ENCODE measurements around the gene PLS3.
"Not testable (repeated sequence)": the region's sequence is repeated elsewhere in the genome, so short reads cannot be mapped to it uniquely, and the experiment has no call there.

PLS3 gene, protein sequence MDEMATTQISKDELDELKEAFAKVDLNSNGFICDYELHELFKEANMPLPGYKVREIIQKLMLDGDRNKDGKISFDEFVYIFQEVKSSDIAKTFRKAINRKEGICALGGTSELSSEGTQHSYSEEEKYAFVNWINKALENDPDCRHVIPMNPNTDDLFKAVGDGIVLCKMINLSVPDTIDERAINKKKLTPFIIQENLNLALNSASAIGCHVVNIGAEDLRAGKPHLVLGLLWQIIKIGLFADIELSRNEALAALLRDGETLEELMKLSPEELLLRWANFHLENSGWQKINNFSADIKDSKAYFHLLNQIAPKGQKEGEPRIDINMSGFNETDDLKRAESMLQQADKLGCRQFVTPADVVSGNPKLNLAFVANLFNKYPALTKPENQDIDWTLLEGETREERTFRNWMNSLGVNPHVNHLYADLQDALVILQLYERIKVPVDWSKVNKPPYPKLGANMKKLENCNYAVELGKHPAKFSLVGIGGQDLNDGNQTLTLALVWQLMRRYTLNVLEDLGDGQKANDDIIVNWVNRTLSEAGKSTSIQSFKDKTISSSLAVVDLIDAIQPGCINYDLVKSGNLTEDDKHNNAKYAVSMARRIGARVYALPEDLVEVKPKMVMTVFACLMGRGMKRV

DNA sequence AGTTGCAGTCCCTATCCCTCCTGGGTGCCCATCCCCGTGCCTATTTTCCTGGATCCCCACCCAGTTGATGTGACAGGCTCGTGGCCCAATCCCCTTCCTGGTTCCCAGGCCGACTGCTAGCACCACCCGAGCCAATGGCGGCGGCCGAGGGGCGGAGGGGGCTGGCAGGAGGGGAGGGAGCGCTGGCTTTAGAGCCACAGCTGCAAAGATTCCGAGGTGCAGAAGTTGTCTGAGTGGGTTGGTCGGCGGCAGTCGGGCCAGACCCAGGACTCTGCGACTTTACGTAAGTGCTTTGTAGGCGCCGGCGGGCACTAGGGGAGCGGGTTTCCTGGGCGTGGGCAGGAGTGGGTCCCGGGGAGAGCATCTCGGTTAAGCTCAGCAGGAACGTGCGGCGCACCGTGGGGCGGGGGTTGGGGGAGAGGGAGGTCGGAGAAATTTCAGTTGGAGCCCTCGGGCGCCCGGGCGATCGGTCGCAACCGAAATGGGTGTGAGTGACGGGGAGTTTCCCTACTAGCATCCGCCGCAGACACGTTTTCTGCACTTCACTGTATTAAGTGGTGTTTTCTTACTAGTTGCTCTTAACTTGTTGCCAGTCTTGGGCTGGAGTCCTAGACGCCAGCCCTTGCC is at the start of gene PLS3:
Gene PLS3, plus strand, starts transcription at position 197 of the 627 bp plus-strand sequence. CDS start 49,077 bp downstream, outside the sequence.
- no peak for DNase-seq (ENCODE audit: low read depth)

GRCh38 chrX:115518113-115518512 is 42.9 kb upstream of the PLS3 start:
- no peak for DNase-seq (ENCODE audit: low read depth)

- DNase-seq (ENCODE audit: low read depth) = no peak
These were observed 39.2 kb upstream of the PLS3 start for GRCh38 chrX:115521741-115522140.

- no peak for DNase-seq (ENCODE audit: low read depth)
These were observed 38.0 kb upstream of the PLS3 start for GRCh38 chrX:115522952-115523351.

DNA sequence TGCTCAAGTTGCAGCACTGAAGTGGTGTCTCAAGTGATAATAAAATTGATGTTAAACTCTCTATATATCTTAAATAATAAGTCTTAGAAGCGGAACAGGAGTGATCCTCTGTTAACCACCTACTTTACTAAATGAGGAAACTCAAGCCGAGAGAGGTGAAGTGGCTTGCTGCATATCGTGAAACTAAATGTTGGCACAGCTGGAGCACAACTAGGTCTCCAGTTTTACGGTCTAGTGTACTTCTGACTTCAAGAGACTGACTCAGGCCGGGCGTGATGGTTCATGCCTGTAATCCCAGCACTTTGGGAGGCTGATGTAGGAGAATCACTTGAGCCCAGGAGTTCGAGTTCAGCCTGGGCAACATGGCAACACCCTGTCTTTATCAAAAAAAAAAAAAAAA is 35.5 kb upstream of the PLS3 start:
- no peak for DNase-seq (ENCODE audit: low read depth)

GRCh38 chrX:115531818-115532403 is 29.1 kb upstream of the PLS3 start:
- DNase-seq (ENCODE audit: low read depth) = no peak

GRCh38 chrX:115533485-115533884 is 27.5 kb upstream of the PLS3 start:
- DNase-seq (ENCODE audit: low read depth) = no peak

GRCh38 chrX:115534383-115534782 is 26.6 kb upstream of the PLS3 start:
- no peak for DNase-seq (ENCODE audit: low read depth)

- DNase-seq (ENCODE audit: low read depth) = no peak
These were observed 25.6 kb upstream of the PLS3 start for GRCh38 chrX:115535421-115535820.

DNA sequence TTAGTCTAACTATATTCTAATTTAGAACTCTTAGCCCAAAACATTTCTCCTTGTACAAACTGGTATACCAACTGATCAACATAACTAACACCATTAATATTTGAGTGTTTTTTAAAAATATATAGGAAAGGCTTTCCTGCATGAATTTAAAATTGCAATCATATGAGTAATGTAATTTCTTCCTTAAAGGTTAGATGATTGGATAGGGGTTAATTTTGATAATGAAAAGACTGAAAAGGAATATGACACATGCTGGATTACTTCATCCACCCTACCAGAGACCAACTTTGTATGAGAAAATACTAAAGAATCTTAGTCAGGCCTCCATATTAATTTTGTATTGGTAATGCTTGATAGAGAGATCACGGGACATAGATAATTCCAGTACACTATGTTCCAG is 25.1 kb upstream of the PLS3 start:
- DNase-seq (ENCODE audit: low read depth) = no peak

- no peak for DNase-seq (ENCODE audit: low read depth)
These were observed 21.1 kb upstream of the PLS3 start for GRCh38 chrX:115539841-115540240.

GRCh38 chrX:115541045-115541444 is 19.9 kb upstream of the PLS3 start:
- not testable (repeated sequence) for DNase-seq (ENCODE audit: low read depth)

GRCh38 chrX:115547448-115547847 is 13.5 kb upstream of the PLS3 start:
- DNase-seq (ENCODE audit: low read depth) = no peak

DNA sequence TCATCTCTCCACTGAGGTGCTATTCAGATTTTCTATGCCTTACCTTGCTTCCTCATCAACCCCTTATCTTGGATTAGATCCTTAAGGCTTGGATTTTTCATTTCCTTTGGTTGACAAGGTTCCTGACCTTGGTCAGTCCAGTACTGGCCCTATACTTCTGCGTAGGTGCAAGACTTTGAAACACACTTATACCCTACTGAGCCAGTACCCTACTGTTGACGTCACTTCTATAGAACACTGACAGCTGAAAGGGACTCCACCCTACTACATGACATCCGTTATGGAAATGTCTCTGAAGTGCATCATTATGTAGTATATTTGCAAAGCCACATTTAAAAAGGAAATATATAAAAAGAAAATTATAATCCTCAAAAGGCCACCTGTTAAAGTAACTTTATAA is 12.0 kb upstream of the PLS3 start:
- DNase-seq (ENCODE audit: low read depth) = no peak

DNA sequence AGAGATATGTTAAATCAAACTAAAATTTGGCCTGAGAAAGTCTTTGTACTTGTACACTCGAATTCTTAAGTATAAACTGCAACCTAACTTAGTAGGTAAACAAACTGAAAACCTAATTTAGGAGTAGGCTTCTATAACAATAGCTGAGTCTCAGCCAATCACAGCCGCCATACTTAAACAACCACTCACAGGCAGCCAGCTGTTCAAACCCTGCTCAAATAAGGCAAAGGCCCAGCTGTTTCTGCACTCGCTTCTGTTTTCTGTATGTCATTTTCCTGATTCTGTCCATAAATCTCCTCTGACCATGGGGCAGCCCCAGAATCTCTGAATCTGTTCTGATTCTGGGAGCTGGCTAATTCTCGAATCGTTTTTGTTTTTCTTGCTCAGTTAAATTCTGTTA is 7.8 kb upstream of the PLS3 start:
- no peak for DNase-seq (ENCODE audit: low read depth)

DNA sequence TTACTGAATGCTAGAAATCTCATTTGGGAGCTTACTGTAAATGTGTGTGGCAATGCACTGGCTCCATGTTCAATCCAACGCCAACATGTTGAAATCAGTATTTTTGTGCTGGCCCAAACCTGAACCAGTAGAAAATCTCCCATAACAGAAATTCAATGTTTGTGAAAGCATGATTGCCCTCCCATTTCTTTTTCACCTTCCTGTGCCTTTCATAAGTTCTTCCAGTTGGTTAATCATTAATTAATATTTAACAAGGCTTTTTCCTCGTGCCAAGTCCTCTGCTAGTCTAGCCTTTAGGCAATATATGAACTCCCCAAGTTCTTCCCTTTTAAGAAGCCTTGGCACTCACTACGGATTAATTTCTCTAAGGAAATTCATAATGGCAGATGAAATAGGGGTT is 1.3 kb upstream of the PLS3 start:
- no peak for DNase-seq (ENCODE audit: low read depth)

- DNase-seq (ENCODE audit: low read depth) = no peak
These were observed 580 bp upstream of the PLS3 start for GRCh38 chrX:115560211-115560977.

DNA sequence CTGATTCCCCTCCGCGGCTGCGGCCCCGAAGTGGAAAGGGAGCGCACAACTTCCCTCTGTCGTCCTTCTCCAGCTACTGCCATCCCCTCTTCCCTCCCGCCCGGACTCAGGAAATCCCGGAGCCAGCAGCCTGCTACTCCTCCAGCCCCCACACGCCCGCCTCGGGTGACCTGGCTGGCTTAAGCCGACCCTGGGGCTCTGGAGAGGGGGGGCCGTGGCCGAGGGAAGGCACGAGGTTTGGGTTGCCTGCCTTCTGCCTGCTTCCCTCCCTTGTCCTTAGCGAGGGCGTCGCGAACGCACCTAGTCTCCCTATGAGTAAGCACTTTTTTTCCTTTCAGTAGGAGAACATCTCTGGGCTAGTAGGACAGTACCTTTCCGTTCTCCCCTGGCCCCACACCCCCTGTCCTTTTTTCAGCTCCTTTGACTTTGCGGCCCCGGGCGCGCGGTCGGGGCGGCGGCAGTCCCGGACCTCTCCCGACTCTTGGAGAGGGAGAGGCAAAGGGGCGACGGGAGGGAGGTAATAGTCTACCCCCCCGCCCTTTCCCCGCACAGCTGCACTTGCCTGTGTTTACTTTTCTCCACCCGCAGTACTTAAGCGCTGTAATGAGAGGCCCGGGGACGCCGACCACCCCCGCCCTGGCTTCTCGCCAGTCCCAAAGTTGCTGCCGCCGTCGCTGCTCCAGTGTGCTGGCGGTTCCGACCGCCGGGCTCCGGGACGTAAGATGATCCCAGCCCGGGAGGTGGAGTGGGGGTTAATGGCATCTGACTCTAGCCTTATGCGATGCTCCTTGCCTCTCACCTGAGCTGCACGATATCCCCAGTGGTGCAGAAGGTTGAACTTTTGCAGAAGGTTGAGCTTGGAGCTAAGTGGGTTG is 868 bp downstream of the PLS3 start:
- no peak for DNase-seq (ENCODE audit: low read depth)

DNA sequence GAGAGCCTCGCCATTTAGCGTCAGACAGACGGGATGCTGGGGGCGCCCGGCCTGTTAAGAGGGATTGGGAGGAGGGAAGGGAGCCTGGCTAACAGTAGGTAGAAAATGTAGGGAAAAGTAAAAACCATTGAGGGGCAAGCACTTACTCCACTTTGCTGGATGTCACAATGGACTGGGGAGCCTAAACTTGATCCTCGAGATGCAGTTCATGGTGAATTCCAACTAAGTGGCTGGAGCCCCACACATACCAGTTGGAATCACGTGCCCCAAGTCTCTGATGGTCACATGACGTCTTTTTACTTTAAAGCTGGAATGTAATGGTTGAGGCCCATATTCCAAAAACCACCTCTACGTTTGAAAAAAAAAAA is 1.5 kb downstream of the PLS3 start:
- DNase-seq (ENCODE audit: low read depth) = no peak

DNA sequence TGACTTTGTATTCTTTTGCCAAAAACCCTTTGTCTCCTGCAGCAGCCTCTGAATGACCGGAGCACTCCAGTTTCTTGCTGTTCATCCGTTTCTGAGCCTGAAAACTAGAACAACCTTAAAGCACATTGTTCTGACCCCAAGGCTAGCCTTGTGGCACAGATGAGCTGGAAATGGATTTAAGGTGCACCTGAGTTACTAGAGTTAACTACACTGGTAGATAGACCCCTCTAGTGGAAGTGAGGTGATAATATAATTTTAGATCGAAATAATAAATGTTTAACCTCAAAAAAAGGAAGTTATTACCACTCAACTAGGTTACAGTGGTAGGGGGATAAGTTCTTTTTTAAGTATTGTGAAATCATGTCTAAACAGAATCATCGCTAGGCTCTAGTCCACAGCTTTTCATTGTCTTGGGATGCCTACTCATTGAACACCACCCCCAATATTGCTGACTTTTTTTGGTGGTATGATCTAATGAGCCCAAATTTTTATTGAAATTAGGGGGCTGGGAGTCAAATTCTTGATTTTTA is 2.7 kb downstream of the PLS3 start:
- no peak for DNase-seq (ENCODE audit: low read depth)

DNA sequence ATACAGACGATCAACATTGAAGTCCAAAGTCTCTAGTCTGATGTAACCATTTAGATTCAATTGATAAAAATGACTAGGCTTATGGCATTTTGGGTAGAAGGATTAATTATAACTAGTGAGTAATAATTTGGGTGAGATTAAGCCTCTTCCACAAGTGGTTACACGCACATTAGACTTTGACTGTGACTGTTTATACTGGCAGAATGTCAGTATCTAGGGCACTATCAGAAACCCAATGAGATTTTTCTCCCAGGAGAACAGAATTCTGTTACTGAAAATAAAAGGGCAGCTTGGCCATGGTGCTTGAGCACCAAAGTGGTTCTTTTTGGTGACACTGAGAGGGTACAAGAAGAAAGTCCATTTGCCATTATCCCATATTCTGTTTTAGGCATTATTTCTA is 3.3 kb downstream of the PLS3 start:
- no peak for DNase-seq (ENCODE audit: low read depth)

Data from T-helper 22 cell (primary cell).